H1 (cell line): ENCODE results near the gene PAX7. TPM values are rescaled to one million over a fixed set of nuclear protein-coding genes. Genes with fewer than 3 reads are reported as not detected.

Experiments used
- BACH1 ChIP-seq: IDR thresholded peaks from 2 replicates; pipeline ENCODE4 v1.6.1; 2012; ENCODE audit warnings: low read length, improper control_type of control experiment
- EZH2 ChIP-seq: fragments of 200-600 bp; sonication (generic); IDR thresholded peaks from 2 replicates; pipeline ENCODE4 v1.7.1; 2012; ENCODE audit warnings: low read depth, mild to moderate bottlenecking, moderate library complexity, low read length, inconsistent platforms; ENCODE audit not compliant: severe bottlenecking
- FOSL1 ChIP-seq: IDR thresholded peaks from 2 replicates; pipeline ENCODE4 v1.6.1; 2011; ENCODE audit warnings: mild to moderate bottlenecking, low read depth, low read length, moderate library complexity; ENCODE audit not compliant: insufficient read depth
- JUND ChIP-seq: IDR thresholded peaks from 2 replicates; pipeline ENCODE4 v1.6.1; 2011; ENCODE audit warnings: mild to moderate bottlenecking, improper control_type of control experiment, low read length
- polyA plus RNA-seq, 7 experiments: library from polyadenylated mRNA; depleted of rRNA in 3 of 7; stranded (reverse) in 5 of 7; unstranded in 2 of 7; fragments of >200 nt in 5 of 7; fragments of 200-250 nt in 2 of 7; gene quantifications; 1 replicate in 5 of 7; 2 replicates in 1 of 7; 4 replicates in 1 of 7; pipeline versions ENCODE4 v1.2.1 to v1.2.3, GENCODE V29; 2011 to 2013; ENCODE audit warnings: missing spikeins in 2 of 7, mixed read lengths in 2 of 7
- total RNA-seq: library from RNA; stranded (reverse); fragmentation: NEBNext Ultra II Directional; extraction: Animal tissue kit (Norgen Biotek cat#: 25700); gene quantifications from 2 replicates; pipeline ENCODE4 v1.2.1, GENCODE V29; 2021

The PAX7 gene
- total and polyA plus RNA-seq, 2 of the 8 experiments (the other 6 are each of a cell fraction or from before 2014, with no cell fraction given), result not detected

- TF ChIP-seq FOSL1 (no peak), EZH2 (peak; percentile 95), JUND (no peak), BACH1 (no peak)
Observed at GRCh38 chr1:18633422-18634155, 2.9 kb downstream of the PAX7 start (continued).
